ENCODE measurements around the gene RMDN2.
"Not testable (repeated sequence)": the region's sequence is repeated elsewhere in the genome, so short reads cannot be mapped to it uniquely, and the experiment has no call there.

GRCh38 chr2:37937568-37937967 lies 12.5 kb downstream of the RMDN2 start:
- not testable (repeated sequence) for TF ChIP-seq CREB1 (CRISPR knock-in tag; IDR thresholded peaks at IDR 0.05); SP1 (CRISPR knock-in tag; conservative IDR thresholded peaks at IDR 0.05); PRDM15 (CRISPR knock-in tag; IDR thresholded peaks at IDR 0.05)
